H1 (cell line): ENCODE measurements around the gene BICD1. TPM values are rescaled to one million over a fixed set of nuclear protein-coding genes. Genes with fewer than 3 reads are reported as not detected.

Source experiments
- NRF1 ChIP-seq: IDR thresholded peaks from 2 replicates; pipeline ENCODE4 v1.6.1; 2011; ENCODE audit warnings: mild to moderate bottlenecking, low read depth, low read length, improper control_type of control experiment
- SRF ChIP-seq: IDR thresholded peaks from 2 replicates; pipeline ENCODE4 v1.6.1; 2011; ENCODE audit warnings: mild to moderate bottlenecking, low read depth, low read length, moderate library complexity
- ZNF274 ChIP-seq: IDR thresholded peaks from 2 replicates; pipeline ENCODE4 v1.7.0; 2012; ENCODE audit warnings: low read length, borderline replicate concordance; ENCODE audit errors: extremely low read depth
- polyA plus RNA-seq, 7 experiments: library from polyadenylated mRNA; depleted of rRNA in 3 of 7; stranded (reverse) in 5 of 7; unstranded in 2 of 7; fragments of >200 nt in 5 of 7; fragments of 200-250 nt in 2 of 7; gene quantifications; 1 replicate in 5 of 7; 2 replicates in 1 of 7; 4 replicates in 1 of 7; pipeline versions ENCODE4 v1.2.1 to v1.2.3, GENCODE V29; 2011 to 2013; ENCODE audit warnings: missing spikeins in 2 of 7, mixed read lengths in 2 of 7
- total RNA-seq: library from RNA; stranded (reverse); fragmentation: NEBNext Ultra II Directional; extraction: Animal tissue kit (Norgen Biotek cat#: 25700); gene quantifications from 2 replicates; pipeline ENCODE4 v1.2.1, GENCODE V29; 2021
- TF ChIP-seq, protein P1 (sequence below): IDR thresholded peaks from 2 replicates; pipeline ENCODE4 v1.6.1; 2011; ENCODE audit warnings: low read depth, mild to moderate bottlenecking, low read length; ENCODE audit not compliant: insufficient read depth

Gene BICD1
- total and polyA plus RNA-seq, 2 of the 8 experiments (the other 6 are each of a cell fraction or from before 2014, with no cell fraction given) = 34.1 to 58.4 TPM

DNA sequence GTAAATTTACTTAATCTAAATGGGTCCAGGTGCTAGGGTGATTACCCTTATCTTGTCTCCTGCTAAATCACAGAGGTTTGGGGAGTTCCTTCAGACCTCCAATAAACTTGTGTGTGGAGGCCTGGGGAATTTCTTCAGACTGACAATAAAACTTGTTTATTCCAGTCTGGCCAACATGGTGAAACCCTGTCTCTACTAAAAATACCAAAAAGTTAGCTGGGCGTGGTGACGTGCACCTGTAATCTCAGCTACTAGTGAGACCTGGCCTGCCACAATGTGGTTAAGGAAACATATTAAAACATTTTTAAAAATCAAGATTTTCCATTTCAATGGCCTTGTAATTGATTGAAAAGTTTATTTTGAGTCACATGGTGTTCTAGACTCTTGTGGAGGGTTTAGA, 165.8 kb downstream of the BICD1 start (continued):
- no peak for TF ChIP-seq ZNF274
- TF ChIP-seq SRF = no peak
- TF ChIP-seq NRF1 = no peak
- TF ChIP-seq, protein P1, sequence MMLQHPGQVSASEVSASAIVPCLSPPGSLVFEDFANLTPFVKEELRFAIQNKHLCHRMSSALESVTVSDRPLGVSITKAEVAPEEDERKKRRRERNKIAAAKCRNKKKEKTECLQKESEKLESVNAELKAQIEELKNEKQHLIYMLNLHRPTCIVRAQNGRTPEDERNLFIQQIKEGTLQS = no peak
- TF ChIP-seq, all 59 proteins: peak for 0
